ENCODE data around the gene DFFB.
A peak's percentile ranks its signal among the peaks of the same experiment; 100 is the strongest.

The DFFB gene

DNA sequence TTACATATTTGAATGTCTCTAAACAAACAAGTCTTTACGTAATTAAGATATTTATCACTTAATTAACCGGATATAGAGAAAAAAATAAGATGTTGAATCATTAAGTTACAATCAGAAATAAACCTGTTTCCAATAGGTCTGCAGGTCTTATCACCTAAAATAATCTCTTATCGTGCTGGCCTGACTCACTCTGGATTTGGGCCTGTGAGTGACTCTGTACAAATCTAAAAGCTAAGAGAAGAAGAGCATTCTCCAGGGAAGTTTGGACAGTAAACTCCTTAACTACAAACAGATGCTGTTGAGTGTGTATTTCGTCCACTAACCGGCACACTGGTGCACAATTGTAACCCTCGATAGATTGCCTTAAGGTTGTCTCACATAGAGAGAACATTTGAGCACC lies 25.6 kb upstream of the DFFB start:
- Histone ChIP-seq H4K91ac (ENCODE audit: low read depth, low read length) (no peak overlapping the region), H3K4me2 (ENCODE audit: low read length) (no peak overlapping the region), H2AK5ac (ENCODE audit: low read length) (no peak overlapping the region), H3K36me3 (ENCODE audit: control insufficient read depth in 1 of 2, insufficient read depth in 2 of 2, low read length in 2 of 2) (peaks cover 38 to 54% of the 10 kb centered on the region in 2 experiments), H3K4me3 (ENCODE audit: low read depth, low read length) (no peak overlapping the region), H3K4me1 (ENCODE audit: control insufficient read depth in 1 of 2, insufficient read depth in 2 of 2, low read length in 2 of 2) (no peaks in the 10 kb centered on the region), H3K23ac (ENCODE audit: low read length) (no peak overlapping the region), H3K79me2 (ENCODE audit: control insufficient read depth, insufficient read depth, low read length, poor library complexity) (no peaks in the 10 kb centered on the region), H4K8ac (ENCODE audit: low read depth, low read length) (no peak overlapping the region), H3K9ac (ENCODE audit: low read length) (no peak overlapping the region), H3K27ac (ENCODE audit: low read depth, low read length) (no peak overlapping the region), H3K27me3 (ENCODE audit: insufficient read depth, low read length) (no peaks in the 10 kb centered on the region), H3K18ac (ENCODE audit: low read length) (no peak overlapping the region), H3K79me1 (ENCODE audit: low read length) (no peaks in the 10 kb centered on the region), H2BK12ac (ENCODE audit: low read length) (no peak overlapping the region), H3K4ac (ENCODE audit: low read depth, low read length) (no peak overlapping the region), H3K9me3 (ENCODE audit: insufficient read depth, low read depth, low read length) (no peaks in the 10 kb centered on the region), H2BK5ac (ENCODE audit: low read depth, low read length, poor library complexity) (no peak overlapping the region), H2BK120ac (ENCODE audit: insufficient read depth, low read length, poor library complexity) (no peak overlapping the region), H3K14ac (ENCODE audit: low read length) (no peak overlapping the region), H4K12ac (ENCODE audit: low read depth, low read length) (no peak overlapping the region), H2AFZ (ENCODE audit: insufficient read depth, low read length, poor library complexity) (no peak overlapping the region)
- peak in 1 of 2 donors; percentile 3 for DNase-seq
- no CpG with 5 or more reads among the region's 6 CpGs for WGBS (ENCODE audit: extremely low coverage, insufficient coverage, insufficient read length)

DNA sequence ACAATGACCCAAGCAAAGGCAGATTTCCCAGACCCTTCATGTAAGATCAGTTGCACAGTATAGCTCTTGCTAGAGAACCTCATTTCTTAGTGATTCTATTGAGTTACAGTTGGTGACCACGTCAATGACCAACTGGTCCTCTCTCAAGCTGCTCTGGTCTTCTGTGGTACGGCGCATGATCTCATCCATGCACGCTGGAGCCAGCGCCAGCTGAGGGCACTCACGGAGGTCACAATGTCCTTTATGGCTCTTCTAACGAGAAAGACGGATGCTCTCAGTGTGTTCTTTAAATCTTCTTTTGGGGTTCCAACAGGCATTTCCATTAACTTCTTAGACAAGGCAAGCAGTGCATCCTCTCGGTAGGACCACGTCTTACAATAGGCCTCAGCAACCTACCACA lies 22.6 kb upstream of the DFFB start:
- Histone ChIP-seq H3K79me2 (ENCODE audit: control insufficient read depth, insufficient read depth, low read length, poor library complexity) (no peaks in the 10 kb centered on the region), H3K27me3 (ENCODE audit: insufficient read depth, low read length) (no peaks in the 10 kb centered on the region), H3K9me3 (ENCODE audit: insufficient read depth, low read depth, low read length) (peaks cover 4% of the 10 kb centered on the region), H2AFZ (ENCODE audit: insufficient read depth, low read length, poor library complexity) (no peak overlapping the region), H3K9ac (ENCODE audit: low read length) (no peak overlapping the region), H2BK5ac (ENCODE audit: low read depth, low read length, poor library complexity) (no peak overlapping the region), H3K4me1 (ENCODE audit: control insufficient read depth in 1 of 2, insufficient read depth in 2 of 2, low read length in 2 of 2) (no peaks in the 10 kb centered on the region), H3K27ac (ENCODE audit: low read depth, low read length) (no peak overlapping the region), H3K36me3 (ENCODE audit: control insufficient read depth in 1 of 2, insufficient read depth in 2 of 2, low read length in 2 of 2) (peaks cover 37 to 53% of the 10 kb centered on the region in 2 experiments), H4K12ac (ENCODE audit: low read depth, low read length) (no peak overlapping the region), H4K8ac (ENCODE audit: low read depth, low read length) (no peak overlapping the region), H3K14ac (ENCODE audit: low read length) (no peak overlapping the region), H3K23ac (ENCODE audit: low read length) (no peak overlapping the region), H3K4ac (ENCODE audit: low read depth, low read length) (no peak overlapping the region), H2BK12ac (ENCODE audit: low read length) (no peak overlapping the region), H3K79me1 (ENCODE audit: low read length) (no peaks in the 10 kb centered on the region), H2AK5ac (ENCODE audit: low read length) (no peak overlapping the region), H3K18ac (ENCODE audit: low read length) (no peak overlapping the region), H2BK120ac (ENCODE audit: insufficient read depth, low read length, poor library complexity) (no peak overlapping the region), H3K4me3 (ENCODE audit: low read depth, low read length) (no peak overlapping the region), H3K4me2 (ENCODE audit: low read length) (no peak overlapping the region), H4K91ac (ENCODE audit: low read depth, low read length) (no peak overlapping the region)
- no CpG with 5 or more reads among the region's 10 CpGs for WGBS (ENCODE audit: extremely low coverage, insufficient coverage, insufficient read length)
- no peak for DNase-seq

DNA sequence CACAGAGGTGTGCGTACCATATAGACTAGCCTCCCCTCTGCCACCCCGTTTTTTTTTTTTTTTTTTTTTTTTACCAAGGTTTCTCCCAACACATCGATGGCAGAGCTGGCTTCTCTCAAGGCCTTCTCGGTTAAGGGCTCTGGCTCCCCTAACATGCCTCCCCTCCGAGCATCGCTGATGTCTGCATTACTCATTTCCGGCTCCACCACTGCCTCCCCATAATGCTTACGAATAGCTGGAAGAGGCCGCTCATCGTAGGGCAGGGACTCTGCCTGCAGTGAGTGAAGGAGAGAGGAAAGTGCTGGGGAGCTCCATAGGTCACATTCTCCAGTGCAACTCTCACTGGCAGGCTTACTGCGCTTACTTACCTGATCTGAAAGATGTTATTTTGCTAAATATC lies 20.9 kb upstream of the DFFB start:
- no CpG with 5 or more reads among the region's 11 CpGs for WGBS (ENCODE audit: extremely low coverage, insufficient coverage, insufficient read length)
- no peak overlapping the region for H3K18ac ChIP-seq (ENCODE audit: low read length)
- DNase-seq = no peak
- H3K79me1 ChIP-seq (ENCODE audit: low read length) = no peaks in the 10 kb centered on the region
- H3K23ac ChIP-seq (ENCODE audit: low read length) = no peak overlapping the region
- H3K4me1 ChIP-seq (ENCODE audit: control insufficient read depth in 1 of 2, insufficient read depth in 2 of 2, low read length in 2 of 2) = no peaks in the 10 kb centered on the region
- H4K91ac ChIP-seq (ENCODE audit: low read depth, low read length) = no peak overlapping the region
- H2BK120ac ChIP-seq (ENCODE audit: insufficient read depth, low read length, poor library complexity) = no peak overlapping the region
- no peak overlapping the region for H3K27ac ChIP-seq (ENCODE audit: low read depth, low read length)
- H3K79me2 ChIP-seq (ENCODE audit: control insufficient read depth, insufficient read depth, low read length, poor library complexity) = no peaks in the 10 kb centered on the region
- H3K4me3 ChIP-seq (ENCODE audit: low read depth, low read length) = no peak overlapping the region
- H2AK5ac ChIP-seq (ENCODE audit: low read length) = no peak overlapping the region
- peaks cover 4% of the 10 kb centered on the region for H3K9me3 ChIP-seq (ENCODE audit: insufficient read depth, low read depth, low read length)
- no peak overlapping the region for H2AFZ ChIP-seq (ENCODE audit: insufficient read depth, low read length, poor library complexity)
- H3K36me3 ChIP-seq (ENCODE audit: control insufficient read depth in 1 of 2, insufficient read depth in 2 of 2, low read length in 2 of 2) = peaks cover 35 to 51% of the 10 kb centered on the region in 2 experiments
- H3K4ac ChIP-seq (ENCODE audit: low read depth, low read length) = no peak overlapping the region
- no peak overlapping the region for H3K4me2 ChIP-seq (ENCODE audit: low read length)
- no peak overlapping the region for H2BK12ac ChIP-seq (ENCODE audit: low read length)
- no peak overlapping the region for H4K8ac ChIP-seq (ENCODE audit: low read depth, low read length)
- no peak overlapping the region for H2BK5ac ChIP-seq (ENCODE audit: low read depth, low read length, poor library complexity)
- no peaks in the 10 kb centered on the region for H3K27me3 ChIP-seq (ENCODE audit: insufficient read depth, low read length)
- H3K9ac ChIP-seq (ENCODE audit: low read length) = no peak overlapping the region
- no peak overlapping the region for H3K14ac ChIP-seq (ENCODE audit: low read length)
- H4K12ac ChIP-seq (ENCODE audit: low read depth, low read length) = no peak overlapping the region

DNA sequence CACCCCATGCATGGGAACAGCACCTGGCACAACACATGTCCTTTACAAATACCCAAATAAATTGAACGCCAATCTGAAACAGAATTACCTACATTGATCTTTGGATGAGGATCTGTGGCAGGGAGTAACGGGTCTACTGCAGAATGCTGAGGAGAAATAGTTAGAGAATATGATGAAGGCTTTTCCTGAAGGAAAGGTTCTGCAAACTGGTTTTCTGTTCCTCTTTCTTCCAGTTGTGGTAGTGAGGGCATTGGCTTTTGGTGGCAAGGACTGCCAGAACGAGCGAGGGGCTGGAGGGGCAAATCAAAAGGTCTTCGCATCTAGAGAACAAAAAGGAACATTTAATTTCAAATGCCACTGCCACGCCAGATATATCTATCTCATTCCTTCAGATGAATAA lies 20.1 kb upstream of the DFFB start:
- Histone ChIP-seq H3K4me3 (ENCODE audit: low read depth, low read length) (no peak overlapping the region), H3K9me3 (ENCODE audit: insufficient read depth, low read depth, low read length) (peaks cover 4% of the 10 kb centered on the region), H3K14ac (ENCODE audit: low read length) (no peak overlapping the region), H4K91ac (ENCODE audit: low read depth, low read length) (no peak overlapping the region), H3K9ac (ENCODE audit: low read length) (no peak overlapping the region), H4K12ac (ENCODE audit: low read depth, low read length) (no peak overlapping the region), H4K8ac (ENCODE audit: low read depth, low read length) (no peak overlapping the region), H3K79me1 (ENCODE audit: low read length) (no peaks in the 10 kb centered on the region), H3K27ac (ENCODE audit: low read depth, low read length) (no peak overlapping the region), H2AFZ (ENCODE audit: insufficient read depth, low read length, poor library complexity) (no peak overlapping the region), H3K27me3 (ENCODE audit: insufficient read depth, low read length) (no peaks in the 10 kb centered on the region), H2BK120ac (ENCODE audit: insufficient read depth, low read length, poor library complexity) (no peak overlapping the region), H3K36me3 (ENCODE audit: control insufficient read depth in 1 of 2, insufficient read depth in 2 of 2, low read length in 2 of 2) (peaks cover 36 to 50% of the 10 kb centered on the region in 2 experiments), H3K18ac (ENCODE audit: low read length) (no peak overlapping the region), H3K4me1 (ENCODE audit: control insufficient read depth in 1 of 2, insufficient read depth in 2 of 2, low read length in 2 of 2) (no peaks in the 10 kb centered on the region), H3K4me2 (ENCODE audit: low read length) (no peak overlapping the region), H3K23ac (ENCODE audit: low read length) (no peak overlapping the region), H3K4ac (ENCODE audit: low read depth, low read length) (no peak overlapping the region), H2AK5ac (ENCODE audit: low read length) (no peak overlapping the region), H2BK12ac (ENCODE audit: low read length) (no peak overlapping the region), H3K79me2 (ENCODE audit: control insufficient read depth, insufficient read depth, low read length, poor library complexity) (no peaks in the 10 kb centered on the region), H2BK5ac (ENCODE audit: low read depth, low read length, poor library complexity) (no peak overlapping the region)
- no CpG with 5 or more reads among the region's 6 CpGs for WGBS (ENCODE audit: extremely low coverage, insufficient coverage, insufficient read length)
- no peak for DNase-seq
